ENCODE data around the gene AQP9. TPM values are rescaled to one million over a fixed set of nuclear protein-coding genes. Genes with fewer than 3 reads are reported as not detected.

Gene AQP9
- total and polyA plus RNA-seq, 2 of the 8 experiments (the other 6 are each of a cell fraction or from before 2014, with no cell fraction given), result not detected

DNA sequence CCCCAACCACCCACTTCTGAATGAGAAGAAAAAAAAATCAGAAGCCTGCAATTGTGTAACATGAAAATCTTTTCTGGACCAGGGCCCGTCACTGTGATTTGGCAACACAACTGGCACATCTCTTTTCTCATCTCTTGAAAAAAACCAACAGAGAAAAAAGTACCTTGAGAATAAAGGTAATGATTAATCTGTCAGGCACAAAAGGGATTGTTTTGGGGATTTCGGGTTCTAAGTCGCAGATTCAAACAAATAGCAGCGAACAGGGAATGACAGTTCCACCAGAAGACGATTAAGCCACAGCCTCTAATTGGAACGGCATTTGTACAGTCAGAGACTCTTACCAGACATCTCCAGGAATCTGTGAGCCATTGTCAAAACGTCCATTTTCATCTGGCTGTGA lies at the start of gene AQP9 (continued):
- TF ChIP-seq ATF2 (IDR thresholded peaks at IDR 0.05; ENCODE audit: low read length) (no peak), RNF2 (IDR thresholded peaks at IDR 0.05; ENCODE audit: borderline replicate concordance, low read depth, low read length, missing control alignments, poor library complexity, severe bottlenecking) (no peak), CEBPB (IDR thresholded peaks at IDR 0.05; ENCODE audit: low read depth, low read length) (no peak), CBX8 (IDR thresholded peaks at IDR 0.05; ENCODE audit: borderline replicate concordance, low read depth, low read length) (no peak), TEAD4 (IDR thresholded peaks at IDR 0.05; ENCODE audit: low read depth, low read length) (no peak)
